Activated CD4-positive, alpha-beta T cell treated with anti-CD3 and anti-CD28 coated beads, Interleukin-2, amount 50 U/mL, for 4 hours (primary cell): Measurements from ENCODE around the gene CNN3.

Source experiments
- DNase-seq, 2 experiments: peaks; one replicate each; pipeline ENCODE4 v3.0.0-alpha.2; 2020

The CNN3 gene

DNA sequence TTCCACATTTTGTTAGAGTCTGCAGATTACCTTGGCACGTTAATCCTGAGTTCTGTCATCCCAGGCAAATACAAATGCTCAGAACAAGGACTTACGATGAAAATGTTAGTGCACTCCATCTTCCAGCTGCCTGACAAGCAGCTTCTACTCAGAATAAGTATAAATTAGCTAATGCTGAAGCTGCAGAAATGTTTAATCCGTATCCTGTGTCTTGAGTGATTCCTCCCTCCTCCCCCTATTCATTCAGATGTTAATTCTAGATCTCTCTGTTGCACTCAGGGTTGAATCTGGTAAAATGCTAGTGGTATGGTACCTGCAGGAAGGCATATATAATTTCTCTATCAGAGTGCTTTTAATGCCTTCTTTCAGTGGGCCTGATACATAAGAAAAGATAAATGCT is 39.8 kb downstream of the CNN3 start:
- DNase-seq = no peak

- DNase-seq = no peak
These were observed 40.5 kb downstream of the CNN3 start for GRCh38 chr1:94886361-94886760.

DNA sequence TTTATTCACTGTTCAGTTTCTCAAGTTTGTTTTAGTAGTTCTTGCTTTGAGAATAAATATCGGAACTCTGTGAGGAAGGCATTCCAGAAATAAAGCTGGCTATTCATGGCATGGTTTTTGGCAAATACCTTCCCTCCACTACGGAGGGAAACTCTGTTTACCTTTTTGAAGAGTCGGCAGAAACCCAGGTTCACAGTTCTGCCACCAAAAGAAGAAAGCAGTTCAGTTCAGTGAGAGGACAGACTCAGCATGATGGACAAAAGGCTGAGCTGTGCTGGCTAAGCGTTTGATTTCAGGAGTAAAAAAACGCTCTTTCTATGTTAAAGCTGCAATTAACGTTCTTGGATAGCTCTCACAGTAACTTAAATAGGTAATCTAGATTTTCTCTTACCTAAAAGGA is 42.4 kb downstream of the CNN3 start:
- DNase-seq = no peak

DNA sequence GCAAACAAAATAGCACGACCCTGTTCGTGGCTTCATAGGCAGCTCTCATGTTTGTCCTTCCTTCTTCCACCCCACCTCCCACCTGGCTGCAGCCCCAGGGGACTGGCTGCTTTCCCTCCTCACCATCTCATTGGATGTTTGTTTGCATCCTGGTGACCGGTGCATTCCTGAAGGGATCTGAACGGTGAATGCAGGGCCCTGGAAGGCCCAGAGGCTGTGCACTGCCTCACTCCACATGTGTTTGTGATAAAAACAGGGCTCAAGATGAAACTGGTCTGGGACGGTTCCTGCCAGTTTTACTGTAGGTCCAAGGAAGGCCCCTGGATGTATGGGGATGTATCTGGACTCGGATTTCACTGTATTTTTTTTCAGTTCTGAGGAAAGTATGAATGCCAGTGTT is 42.8 kb downstream of the CNN3 start:
- DNase-seq = no peak

DNA sequence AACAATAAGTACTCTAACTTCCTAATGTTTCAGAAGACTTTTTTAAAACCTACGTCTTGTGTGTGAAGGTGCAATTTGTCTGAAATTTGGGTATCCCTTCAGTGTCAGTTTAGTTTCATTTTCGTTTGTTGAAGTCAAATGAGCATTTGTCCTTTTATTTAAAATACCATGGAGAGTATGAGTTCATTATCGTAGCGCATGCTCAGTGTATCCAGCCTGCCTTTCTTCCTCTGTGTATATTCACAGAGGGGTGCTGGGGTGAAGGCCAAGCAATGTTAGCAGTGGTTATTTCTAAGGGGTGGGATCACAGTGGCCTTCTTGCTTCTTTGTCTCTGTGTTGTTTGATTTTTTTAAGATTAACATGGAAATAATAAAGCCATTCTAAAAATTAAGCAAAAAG is 43.2 kb downstream of the CNN3 start:
- DNase-seq = peak in 1 of 2 experiments; percentile 2

DNA sequence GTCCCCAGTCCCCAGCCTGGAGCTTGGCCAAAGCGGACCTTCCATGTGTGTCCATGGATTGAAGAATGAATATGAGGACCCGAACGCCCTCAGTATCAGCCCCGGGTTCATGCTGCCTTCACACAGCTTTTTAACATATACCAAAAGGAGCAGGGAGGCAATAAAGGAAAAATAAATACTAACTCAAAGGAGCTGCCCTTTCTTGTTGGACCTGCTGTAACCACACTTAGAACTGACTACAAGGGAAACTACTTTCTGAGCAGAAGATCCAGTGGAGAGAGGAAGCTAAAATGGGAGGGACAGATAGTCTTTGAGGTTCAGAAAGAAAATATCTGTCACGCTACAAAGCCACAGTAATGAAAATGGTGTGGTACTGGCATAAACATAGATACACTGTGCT is 48.6 kb downstream of the CNN3 start:
- DNase-seq = no peak

DNA sequence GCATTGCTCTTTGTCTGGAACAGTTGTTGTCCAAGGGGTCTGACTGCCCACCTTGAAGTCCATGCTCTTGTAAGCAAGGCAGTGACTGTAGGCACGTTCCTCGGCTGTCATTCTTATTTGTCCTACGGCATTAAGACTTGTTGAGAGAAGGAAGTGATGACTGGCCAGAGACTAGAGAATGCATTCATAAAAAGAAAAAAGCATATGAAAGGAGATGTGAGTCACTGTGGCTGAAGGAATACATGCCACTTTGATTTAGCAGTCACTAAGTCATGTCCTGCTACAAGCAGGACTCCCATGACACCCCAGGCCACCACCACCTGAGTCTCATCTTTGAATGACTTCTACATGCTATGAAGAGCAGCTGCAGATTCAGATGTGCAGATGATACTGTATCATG is 50.5 kb downstream of the CNN3 start:
- no peak for DNase-seq

- DNase-seq = no peak
These were observed 51.1 kb downstream of the CNN3 start for GRCh38 chr1:94875794-94876193.

DNA sequence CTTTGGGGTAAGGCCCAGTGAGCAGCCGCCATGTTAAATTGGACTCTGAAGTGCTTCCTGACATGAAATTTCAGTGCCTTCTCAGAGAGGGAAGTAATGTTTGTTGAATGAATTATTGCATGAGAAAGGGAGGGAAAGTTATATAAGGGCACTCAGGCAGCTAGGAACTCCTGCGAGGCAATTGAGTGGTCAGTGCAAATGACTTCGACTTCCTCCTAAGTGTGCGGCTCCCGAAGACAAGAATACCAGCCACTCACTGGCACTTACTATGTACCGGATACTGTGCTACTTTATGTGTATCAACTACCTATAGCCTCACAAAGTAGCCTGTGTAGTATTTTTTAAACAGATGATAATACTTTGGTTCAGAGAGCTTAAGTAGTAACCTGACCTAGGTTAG is 52.5 kb downstream of the CNN3 start:
- DNase-seq = no peak

DNA sequence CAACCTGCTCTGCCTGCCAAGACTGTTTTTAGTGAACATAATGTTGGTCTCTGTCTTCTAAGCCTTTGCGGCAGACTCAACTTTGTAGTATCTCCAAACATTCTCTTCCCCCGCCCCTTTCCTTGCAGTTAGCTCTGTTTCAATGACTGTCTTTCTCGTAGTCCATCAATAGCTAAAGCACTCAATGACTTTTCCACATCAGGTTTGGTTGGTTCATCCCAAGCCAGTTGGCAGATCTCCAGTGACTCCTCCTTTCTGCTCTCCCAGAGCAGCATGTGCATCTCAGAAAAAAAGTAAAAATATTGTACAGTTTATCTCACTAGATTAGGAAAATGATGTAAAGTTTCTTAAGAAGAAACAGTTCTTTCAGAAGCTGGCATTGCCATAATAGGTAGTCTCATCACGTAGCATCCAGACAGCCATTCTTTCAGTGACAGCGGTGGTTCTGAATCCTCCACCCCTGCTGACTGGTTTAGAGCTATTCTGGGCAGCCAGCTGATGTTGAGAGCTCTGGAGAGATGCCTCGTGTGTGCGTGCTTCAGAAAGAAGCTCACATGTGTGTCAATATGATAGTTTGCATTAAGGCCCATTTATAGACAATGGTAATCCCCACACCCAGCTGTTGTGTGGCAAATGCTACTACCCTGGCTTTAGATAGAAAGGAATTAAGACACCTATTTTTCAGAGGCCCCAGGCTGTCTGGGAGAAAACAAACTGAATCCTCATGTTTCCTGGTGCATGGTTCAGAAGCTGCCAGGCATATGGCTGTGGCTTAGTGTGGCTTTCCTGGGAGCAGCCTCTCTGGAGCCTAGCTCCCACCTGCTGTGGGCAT is 53.2 kb downstream of the CNN3 start:
- DNase-seq = no peak

- DNase-seq = no peak
These were observed 54.0 kb downstream of the CNN3 start for GRCh38 chr1:94872771-94873495.

GRCh38 chr1:94871031-94871430 is 55.9 kb downstream of the CNN3 start:
- DNase-seq = no peak

DNA sequence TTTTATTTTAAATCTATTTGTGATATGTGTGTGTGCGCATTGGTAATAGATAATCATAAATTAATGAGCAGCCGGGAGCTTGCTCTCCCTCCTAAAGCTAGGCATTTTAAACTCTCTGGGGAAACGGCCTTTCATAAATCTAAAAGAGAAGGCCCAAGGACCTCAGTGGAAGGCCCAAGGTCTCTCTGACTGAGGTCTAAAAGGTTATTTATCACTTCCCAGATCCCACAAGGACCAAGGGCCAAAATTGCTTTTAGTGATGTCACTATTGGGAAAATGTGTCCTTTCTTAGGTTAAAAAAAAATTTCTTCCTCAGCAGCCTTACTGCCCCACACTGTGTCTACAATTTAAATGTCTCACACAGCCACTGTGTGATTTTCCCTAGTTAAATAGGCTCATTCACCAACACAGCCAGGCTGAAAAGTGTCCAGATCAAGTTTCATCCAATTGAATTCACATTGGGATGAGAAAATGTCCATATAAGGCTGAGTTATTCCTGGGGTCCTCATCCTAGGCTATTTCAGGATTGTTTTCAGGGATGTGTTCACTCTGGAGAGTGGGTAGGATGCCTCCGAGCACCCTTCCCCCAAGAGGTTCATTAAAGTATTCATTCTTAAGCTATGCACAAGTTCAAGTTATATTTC is 60.6 kb downstream of the CNN3 start:
- no peak for DNase-seq

DNA sequence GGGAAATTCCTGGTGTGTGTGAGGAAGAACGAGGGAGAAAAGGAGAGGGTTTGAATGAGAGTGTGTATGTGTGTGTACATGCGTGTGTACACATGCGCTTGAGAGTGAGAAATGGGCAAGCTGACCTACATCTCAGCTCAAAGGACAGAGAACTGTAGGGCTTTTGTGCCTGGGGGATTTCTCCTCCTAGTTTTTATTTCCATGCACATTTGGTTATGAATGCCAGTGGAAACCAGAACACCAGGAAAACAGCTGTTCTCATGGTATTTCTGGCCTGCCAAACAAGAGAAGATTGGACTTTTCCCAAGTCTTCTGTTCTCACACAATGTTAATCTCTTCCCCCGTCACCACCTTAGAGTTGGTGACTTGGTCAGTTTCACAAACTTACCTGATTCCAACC is 61.5 kb downstream of the CNN3 start:
- no peak for DNase-seq

GRCh38 chr1:94864821-94865220 is 62.1 kb downstream of the CNN3 start:
- DNase-seq = no peak

GRCh38 chr1:94863919-94864318 is 63.0 kb downstream of the CNN3 start:
- DNase-seq = no peak

GRCh38 chr1:94863297-94863911 is 63.5 kb downstream of the CNN3 start:
- DNase-seq = no peak

DNA sequence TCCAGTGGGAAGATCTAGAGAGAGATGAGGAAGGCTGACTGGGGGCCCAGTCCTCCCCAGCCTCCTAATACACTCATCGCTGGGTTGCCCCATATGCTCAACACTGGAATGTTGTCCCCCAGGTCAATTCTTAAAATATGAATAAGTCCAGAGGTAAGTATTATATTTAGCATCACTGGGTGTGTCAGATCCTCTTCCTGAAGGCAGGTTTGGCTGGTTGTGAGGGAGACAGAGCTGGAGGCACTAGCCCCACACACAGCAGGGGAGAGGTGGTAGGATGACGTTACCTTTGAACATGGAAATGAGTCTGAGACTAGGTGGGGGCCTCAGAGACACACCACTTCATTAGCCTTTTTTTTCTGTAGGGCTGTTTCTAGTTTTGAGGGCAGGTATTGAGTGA is 64.2 kb downstream of the CNN3 start:
- no peak for DNase-seq

DNA sequence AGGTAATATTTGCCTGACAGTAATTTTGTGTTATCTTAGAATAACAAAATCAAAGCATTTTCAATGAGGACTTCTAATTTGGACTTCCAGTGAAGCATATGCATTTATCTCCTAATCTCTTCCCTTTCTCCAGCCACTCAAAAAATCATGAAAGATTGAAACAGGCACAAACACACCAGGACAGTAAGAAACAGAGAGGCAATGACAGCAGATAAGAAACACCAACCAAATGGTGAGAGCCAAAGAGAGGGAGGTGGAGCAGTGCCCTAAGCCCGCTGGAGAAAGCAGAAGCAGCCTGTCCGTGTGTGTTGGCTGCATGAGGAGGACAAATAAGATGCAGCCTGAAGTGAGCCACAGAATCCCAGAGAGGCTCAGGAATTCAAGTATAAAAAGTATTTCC is 67.7 kb downstream of the CNN3 start:
- DNase-seq = no peak

GRCh38 chr1:94858276-94858675 is 68.6 kb downstream of the CNN3 start:
- DNase-seq = no peak

DNA sequence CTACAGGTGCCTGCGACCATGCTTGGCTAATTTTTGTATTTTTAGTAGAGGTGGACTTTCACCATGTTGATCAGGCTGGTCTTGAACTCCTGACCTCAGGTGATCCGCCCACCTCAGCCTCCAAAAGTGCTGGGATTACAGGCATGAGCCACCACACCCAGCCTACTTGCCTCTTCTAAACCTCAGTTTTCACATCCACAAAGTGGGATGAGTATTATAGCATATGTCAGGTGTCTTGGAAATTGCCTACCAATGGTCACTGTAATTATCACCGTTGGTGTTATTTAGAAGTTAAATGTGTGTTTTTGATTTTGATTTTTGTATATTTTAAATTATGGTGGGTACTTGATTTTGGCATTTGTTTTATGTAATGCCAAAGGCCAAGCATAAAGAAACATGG is 70.0 kb downstream of the CNN3 start:
- no peak for DNase-seq

DNA sequence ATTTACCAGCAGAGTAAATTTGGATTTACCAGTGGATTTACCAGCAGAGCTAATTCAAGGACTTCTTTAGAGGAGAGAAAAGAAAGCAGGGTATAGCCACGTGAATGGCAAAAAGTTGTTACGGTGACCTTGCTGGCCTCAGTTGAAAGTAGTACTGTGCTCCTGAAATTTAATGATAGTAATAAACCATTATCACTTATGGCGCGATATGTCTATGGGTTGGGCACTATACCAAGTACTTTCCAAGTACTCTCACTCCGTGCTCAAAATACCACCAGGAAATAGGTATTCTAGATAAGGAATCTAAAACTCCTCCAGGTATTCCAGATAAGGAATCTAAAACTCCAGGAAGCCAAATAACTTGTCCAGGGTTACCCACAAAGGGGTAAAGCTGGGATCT is 70.9 kb downstream of the CNN3 start:
- no peak for DNase-seq

GRCh38 chr1:94855307-94855700 is 71.6 kb downstream of the CNN3 start:
- DNase-seq = no peak
